T-helper 9 cell (primary cell): ENCODE measurements around the gene TVP23B.
A peak's percentile ranks its signal among the peaks of the same experiment; 100 is the strongest.
"Not testable (repeated sequence)": the region's sequence is repeated elsewhere in the genome, so short reads cannot be mapped to it uniquely, and the experiment has no call there.

Experiments
- DNase-seq: peaks from one replicate; pipeline ENCODE4 v3.0.0-alpha.2; 2020

The TVP23B gene

DNA sequence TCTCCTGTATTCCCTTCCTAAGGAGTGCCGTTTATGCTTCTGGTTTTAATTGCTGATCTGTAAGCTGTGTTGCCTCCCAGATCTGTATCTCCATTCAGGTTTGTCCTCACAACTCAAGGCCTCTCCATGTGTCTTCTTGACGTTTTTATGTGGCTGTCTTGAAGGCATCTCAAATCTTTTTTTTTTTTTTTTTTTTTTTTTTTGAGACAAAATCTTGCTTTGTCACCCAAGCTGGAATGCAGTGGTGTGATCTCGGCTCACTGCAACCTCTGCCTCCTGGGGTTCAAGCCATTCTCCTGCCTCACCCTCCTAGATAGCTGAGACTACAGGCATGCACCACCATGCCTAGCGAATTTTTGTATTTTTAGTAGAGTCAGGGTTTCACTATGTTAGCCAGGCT, 13.9 kb downstream of the TVP23B start:
- not testable (repeated sequence) for DNase-seq

GRCh38 chr17:18796887-18797286, 15.9 kb downstream of the TVP23B start:
- not testable (repeated sequence) for DNase-seq

GRCh38 chr17:18803458-18804245, 22.7 kb downstream of the TVP23B start:
- not testable (repeated sequence) for DNase-seq

DNA sequence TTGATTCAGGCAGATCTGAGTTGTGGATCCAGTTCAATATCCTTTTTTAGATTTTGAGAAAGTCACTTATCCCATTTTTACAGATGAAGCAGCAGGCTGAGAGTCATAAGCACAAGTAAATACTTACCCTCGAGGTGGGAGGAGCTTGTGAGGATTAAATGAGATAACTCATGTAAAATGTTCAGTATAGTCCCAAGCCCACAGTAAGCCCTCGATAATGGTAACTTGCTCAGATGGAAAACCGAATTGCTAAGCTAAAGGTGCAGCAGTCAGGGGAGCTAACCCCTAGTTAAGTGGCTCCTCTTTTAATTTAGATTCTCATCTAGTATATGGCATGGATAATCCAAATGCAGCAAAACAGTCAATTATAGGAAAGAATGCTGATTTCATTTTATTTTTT, 34.9 kb downstream of the TVP23B start:
- DNase-seq = not testable (repeated sequence)

DNA sequence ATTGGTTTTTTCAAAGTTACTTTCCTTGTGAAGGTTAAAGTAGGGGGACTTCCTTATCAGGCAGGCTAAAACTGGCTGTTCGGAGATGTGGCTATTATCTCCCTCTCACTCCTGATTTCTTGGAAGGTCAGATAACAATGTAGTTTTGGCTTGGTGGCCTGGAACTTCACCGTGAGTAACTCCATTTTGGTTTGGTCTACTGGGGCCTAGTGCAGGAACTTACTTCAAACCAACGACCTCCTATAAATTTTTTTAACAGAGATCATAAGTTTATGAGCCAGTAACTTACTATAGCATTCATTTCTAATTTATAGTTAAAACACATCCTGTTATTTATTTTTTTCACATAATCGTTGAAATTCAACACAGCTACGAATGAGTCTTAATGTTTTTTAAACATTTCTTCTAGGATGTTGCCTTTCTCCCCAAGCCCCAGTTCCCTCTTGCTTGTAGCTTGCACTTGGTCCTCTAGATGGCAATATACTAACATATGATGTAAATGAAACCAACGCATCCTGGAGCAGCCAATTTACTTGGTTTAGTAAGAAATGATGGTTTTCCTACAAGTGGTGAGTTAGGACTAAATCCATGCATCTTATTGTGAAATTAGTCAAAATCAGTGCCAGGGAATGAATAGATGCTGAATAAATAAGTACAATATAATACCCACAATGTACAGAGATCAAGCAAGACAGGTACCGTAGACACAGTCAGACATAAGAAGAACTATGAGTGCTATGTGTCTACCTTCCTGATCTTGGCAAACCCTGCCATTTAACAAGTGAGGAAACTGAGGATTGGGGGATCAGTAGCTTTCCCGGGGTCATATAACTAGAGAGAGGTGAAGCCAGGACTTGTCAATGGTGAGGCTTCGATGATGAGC, 35.7 kb downstream of the TVP23B start:
- DNase-seq = peak; percentile 1

DNA sequence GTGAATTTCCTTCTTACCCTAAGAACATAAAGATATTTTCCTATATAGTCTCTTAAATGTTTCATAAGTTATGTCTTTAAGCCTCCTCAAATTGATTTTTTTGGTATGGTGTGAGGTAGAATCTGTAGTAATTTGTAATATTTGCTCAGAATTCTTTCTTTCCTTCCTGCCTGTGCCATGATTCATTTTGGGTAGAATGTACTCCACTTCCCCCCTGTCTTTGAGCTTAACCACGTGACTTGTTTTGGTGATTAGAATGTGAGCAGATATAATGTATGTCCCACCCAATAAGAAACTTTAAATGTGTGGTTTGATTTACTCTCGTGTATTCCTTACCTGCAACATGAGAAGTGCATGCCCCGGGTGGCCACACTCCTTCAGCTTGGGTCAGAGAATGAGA, 40.4 kb downstream of the TVP23B start:
- DNase-seq = not testable (repeated sequence)

DNA sequence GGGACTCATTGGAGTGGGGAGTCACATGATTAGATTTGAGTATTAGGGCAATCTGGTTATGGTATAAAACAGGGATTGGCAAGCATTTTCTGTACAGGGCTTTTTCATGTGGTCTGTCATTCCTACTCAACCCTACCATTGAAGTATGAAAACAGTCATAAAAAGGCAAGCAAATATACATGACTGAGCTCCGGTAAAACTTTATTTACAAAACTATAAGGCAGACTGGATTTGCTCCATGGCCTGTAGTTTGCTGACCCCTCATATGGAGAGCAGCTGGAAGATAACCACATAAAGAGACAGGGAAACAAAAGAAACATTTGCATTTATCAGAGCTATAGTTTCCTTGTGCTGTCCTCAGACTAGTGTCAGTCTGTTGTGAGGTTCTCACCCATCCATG, 46.6 kb downstream of the TVP23B start:
- DNase-seq = not testable (repeated sequence)

DNA sequence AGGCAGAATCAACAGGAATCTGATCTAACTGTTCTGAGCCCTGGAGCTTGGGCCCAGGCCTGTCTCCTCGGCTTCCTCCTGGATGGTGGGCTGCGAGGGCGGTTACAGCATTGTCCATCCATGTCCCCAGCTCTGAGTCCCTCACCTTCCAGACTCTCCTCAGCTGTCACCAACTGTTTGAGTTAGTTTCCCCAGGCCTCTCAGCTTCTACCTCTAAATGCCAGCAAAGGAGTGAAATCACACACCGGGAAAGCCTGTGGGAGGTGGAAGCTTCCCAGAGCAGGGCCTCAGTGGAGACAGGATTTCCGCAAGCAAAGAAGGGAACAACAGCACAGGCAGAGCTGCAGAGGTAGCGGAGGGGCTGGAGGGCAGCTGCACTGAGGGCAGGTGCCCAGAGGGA, 67.5 kb downstream of the TVP23B start:
- DNase-seq = no peak

DNA sequence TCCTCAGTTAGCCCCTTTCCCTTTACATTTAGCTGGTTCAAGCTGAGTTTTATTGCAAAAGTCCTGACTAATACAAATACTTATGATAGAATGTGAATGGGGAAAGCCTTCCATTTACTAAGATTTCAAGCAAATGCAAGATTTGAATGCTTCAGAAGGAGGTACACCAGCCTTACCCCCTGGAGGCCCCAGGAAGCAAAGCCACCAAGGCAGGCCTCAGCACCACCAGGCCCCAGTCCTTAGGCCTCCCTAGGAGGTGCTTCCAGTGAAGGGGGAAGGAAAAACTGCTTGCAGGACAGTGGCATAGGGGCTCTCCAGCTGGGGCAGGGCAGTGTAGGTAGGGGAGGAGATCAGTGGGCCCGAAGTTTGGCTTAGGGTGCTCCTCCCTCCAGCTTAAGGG, 69.7 kb downstream of the TVP23B start:
- no peak for DNase-seq

- no peak for DNase-seq
These were observed 70.2 kb downstream of the TVP23B start for GRCh38 chr17:18851201-18851600.

GRCh38 chr17:18854956-18855355, 74.0 kb downstream of the TVP23B start:
- no peak for DNase-seq

DNA sequence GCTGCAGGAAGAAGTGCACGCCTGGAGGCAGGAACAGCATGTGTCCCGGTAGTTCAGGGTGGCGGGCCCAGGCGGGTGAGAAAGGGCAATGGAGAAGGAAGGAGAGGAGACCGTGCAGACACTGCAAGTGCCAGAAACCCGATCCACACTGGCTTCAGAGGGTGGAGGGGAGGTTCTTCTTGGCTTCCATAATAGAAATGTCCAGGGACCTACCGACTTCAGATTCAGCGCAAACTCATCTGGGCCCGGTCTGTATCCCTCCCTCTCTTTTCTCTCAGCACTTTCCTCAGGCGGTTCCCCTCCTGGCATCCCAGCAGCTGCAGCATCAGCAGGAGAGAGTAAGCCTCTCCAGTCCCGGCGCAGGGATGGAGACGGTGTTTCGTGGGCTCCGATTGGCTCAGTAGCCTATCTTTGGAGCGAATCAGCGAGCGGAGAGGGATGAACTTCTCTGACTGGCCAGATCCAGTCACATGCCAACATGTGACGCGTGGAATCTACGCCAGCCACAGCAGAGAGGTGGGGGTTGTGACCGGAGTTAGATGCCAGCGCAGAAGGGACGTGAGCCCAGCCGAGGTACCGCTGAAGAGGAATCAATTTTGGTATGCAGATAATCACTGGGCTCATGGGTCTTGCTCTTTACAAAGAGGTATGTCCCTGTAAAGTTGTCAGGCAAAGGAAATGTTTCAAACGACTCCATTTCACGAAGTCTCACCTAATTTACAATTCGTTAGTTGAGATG, 75.0 kb downstream of the TVP23B start:
- peak; percentile 78 for DNase-seq
